Fibroblast of skin of right quadriceps (primary cell): ENCODE data around the gene ADAMTS9.

Experiments used
- DNase-seq: peaks from one replicate; pipeline ENCODE4 v3.0.0-alpha.2; 2013

ADAMTS9 gene

DNA sequence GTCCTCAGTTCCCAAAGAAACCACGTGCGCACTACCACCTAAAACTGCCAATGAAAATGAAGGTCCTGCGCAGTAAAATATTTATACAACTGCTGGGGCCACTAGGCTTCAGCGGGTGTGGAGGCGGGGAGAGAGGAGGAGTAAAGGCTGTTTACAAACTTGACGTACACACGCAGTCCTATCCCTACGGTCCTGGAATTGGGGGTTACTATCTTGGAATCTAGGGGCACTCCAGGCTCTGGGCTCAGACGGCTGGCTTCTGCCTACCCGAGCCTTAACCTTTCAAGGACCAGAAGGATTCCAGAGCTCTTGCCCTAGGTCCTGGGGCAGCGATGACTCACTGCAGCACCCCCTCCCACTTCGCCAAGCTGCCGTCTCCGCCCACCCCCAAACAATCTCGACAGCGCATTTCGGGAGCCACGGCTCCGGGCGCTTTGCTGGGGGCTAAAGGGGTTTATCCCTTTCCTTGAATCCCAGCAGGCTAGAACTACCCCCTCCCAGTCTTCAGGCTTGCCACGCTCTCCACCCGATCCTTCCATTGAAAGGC lies 3.0 kb downstream of the ADAMTS9 start:
- DNase-seq = peak; percentile 51

- no peak for DNase-seq
Measured at GRCh38 chr3:64681827-64682226, 6.0 kb downstream of the ADAMTS9 start.

GRCh38 chr3:64681015-64681414 lies 6.8 kb downstream of the ADAMTS9 start:
- no peak for DNase-seq

GRCh38 chr3:64680334-64680733 lies 7.5 kb downstream of the ADAMTS9 start:
- no peak for DNase-seq

DNA sequence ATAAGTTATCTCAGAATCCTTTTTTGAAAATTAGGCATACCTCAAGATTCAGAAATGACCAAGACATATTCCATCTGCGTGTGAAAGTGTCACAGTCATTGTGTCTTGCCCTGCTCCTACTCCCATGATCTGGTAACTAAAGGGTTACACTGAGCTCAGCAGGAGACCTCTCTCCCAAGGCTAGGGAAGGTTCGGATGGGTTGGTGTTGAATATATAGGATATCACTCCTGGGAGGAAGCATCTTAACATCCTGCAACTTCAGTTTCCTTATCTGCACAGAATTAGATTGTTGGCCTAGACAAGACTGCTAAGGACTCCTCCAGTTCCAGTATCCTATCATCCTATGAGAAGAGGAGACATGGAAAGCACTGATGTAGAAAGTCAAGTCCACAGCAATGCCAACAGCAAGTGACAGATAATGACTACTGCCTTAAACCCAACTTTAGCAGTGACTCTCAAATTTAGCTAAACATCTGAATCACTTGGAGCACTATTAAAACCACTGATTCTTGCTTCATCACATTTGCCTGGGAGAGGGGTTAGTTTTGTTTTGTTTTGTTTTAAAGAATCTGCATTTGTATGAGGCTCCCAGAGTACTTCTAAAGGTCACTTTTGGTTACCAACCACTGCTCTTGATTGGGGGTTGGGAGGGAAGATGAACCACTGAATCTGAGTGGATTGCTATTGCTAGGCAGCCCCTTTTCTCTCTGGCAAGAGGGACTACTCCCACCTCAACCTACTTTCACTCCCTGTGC lies 9.7 kb downstream of the ADAMTS9 start:
- no peak for DNase-seq

DNA sequence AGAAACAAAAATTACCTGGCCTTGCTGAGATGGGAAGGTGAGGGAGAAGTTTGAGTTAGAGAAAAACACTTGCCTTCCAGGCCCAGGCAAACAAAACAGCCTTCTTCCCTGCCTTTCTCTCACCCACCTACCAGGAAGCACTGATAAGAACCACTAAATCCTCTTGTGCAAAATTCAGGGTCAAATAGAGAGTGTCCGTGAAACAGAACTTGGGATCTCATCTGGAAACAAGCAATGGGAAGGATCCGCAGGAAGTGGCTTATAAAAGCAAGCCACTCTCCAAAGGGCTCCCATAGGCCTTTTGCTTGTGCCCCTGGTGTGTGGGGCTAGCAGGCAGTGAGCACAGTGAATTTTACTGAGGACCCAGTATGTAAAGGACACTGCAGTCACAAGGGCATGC lies 11.0 kb downstream of the ADAMTS9 start:
- no peak for DNase-seq

DNA sequence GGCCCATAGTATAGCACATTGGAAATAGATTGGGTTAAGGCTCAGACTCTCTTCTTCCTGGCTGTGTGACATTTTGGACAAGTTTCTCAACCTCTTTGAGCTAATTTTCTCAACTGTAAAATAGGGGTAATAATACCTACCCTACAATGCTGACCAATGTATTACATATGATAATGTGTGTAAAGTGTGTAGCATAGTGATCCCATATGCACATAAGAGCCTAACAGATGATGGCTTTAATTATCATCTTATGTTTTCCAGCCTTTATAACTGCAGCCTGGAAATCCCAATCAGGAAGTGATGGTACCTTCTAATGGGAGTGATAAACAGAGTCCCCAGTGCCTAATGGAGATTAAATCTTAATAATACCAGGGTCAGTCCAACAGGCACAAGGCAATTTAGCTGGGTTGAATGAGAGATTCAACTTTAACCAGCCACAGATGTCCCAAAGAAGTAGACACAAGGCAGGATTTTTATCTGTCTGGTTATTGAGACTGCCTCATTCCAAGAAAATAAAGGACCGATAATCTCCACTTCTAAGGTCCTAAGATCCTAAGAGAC lies 12.0 kb downstream of the ADAMTS9 start:
- DNase-seq = no peak

- DNase-seq = peak; percentile 90
Measured at GRCh38 chr3:64674591-64675076, 13.2 kb downstream of the ADAMTS9 start.

- DNase-seq = no peak
Measured at GRCh38 chr3:64673159-64673715, 14.6 kb downstream of the ADAMTS9 start.

- no peak for DNase-seq
Measured at GRCh38 chr3:64668582-64669510, 19.0 kb downstream of the ADAMTS9 start.

DNA sequence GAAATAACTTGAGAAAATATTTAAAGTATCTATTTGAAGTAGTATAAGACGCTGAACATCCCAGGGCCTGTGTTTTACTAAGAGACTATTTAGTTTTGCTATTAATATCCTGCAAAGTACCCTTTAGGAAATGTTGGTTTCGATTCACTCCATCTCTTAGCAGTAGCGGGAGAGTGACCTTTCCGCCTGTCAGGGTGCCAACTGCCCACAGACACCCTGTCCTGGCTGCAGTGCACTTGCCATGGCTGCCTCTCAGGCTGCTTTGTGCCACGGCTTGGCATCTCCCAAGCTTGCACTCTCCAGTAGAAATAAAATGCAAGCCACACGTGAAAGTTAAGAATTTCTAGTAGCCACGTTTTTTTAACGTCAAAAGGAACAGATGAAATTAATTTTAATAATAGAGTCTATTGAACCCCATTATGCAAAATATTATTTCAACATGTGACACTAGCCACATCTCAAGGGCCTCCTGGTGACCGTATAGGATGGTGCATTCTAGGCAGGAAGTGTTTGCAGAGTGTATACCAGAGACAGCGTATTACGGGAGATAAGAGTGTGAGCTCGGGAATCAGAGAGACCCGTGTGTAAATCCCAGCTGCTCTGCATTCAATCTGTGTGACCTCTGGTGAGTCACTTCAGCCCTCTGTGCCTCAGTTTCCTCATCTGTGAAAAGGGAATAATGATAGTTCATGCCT lies 19.8 kb downstream of the ADAMTS9 start:
- DNase-seq = no peak

- DNase-seq = peak; percentile 50
Measured at GRCh38 chr3:64667138-64667537, 20.7 kb downstream of the ADAMTS9 start.

- peak; percentile 83 for DNase-seq
Measured at GRCh38 chr3:64666171-64666588, 21.6 kb downstream of the ADAMTS9 start.

GRCh38 chr3:64664397-64664796 lies 23.4 kb downstream of the ADAMTS9 start:
- no peak for DNase-seq

DNA sequence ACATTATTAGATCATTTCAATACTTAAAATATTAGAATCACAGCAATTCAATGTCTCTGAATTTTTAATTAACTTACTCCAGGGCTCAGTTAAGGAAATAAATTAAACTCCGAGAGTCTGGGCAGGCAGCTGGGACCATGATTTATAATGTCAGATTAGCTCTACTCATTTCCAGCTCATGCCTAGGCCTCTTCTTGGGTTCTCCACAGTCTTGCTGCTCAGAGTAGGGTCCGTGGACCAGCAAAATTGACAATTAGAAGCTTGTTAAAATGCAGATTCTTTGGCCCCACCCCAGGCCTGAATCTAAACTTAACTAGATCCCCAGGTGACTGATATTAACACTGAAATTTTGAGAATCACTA lies 28.2 kb downstream of the ADAMTS9 start:
- no peak for DNase-seq

DNA sequence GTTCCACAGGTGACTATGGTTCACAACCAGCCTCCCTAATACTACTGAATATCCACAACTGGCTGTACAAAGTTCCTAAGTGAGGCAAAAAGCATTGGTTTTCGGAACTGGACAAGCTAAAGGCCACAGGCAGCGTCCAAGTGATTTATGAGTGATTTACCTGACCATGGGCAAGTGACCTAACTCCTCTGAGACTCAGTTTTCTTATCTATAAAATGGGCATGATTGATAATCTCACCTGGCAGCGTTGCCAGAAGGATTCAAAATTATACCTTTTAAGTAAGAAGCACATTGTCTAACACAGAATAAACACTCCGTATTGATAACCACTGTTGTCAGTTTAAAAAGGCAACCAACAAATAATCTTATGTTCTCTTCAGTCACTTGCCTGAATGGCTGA lies 29.8 kb downstream of the ADAMTS9 start:
- no peak for DNase-seq

DNA sequence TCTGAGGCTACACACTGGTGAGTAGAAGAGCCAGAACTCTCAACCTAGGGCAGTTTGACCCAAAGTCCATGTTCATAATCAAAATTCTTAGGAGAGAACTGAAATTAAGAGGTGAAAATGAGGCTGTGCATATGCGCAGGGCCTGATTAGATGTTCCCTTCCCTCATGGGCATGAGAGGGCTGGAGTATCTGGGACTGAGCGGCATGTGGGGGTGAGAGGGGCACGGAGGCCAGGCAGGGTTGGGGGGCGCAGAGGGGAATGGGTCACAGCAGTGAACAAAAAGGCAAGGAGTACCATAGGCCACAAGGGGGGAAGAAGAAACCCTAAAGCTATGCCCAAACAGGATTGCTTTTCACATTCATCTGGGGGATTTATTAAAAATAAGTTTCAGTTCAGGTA lies 31.3 kb downstream of the ADAMTS9 start:
- no peak for DNase-seq

- no peak for DNase-seq
Measured at GRCh38 chr3:64655160-64655559, 32.6 kb downstream of the ADAMTS9 start.

- DNase-seq = no peak
Measured at GRCh38 chr3:64654013-64654412, 33.8 kb downstream of the ADAMTS9 start.

DNA sequence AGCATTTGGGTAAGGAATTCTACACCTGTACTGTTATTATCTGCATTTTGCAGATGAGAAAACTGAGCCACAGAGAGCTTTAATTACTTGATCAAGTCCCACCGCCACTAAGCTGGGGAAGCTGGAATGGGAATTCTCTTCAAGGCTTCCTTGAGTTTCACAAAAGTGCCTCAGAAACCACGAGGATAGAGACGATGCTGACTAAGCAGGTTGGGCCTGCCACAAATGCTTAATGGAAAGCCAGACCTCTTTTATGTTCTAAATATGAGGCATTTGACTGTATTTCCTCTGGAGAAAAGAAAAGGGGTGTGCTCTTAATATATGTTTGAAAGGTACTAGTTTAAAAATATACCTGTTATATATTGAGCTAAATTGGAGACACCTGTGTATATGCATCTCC lies 34.7 kb downstream of the ADAMTS9 start:
- no peak for DNase-seq

DNA sequence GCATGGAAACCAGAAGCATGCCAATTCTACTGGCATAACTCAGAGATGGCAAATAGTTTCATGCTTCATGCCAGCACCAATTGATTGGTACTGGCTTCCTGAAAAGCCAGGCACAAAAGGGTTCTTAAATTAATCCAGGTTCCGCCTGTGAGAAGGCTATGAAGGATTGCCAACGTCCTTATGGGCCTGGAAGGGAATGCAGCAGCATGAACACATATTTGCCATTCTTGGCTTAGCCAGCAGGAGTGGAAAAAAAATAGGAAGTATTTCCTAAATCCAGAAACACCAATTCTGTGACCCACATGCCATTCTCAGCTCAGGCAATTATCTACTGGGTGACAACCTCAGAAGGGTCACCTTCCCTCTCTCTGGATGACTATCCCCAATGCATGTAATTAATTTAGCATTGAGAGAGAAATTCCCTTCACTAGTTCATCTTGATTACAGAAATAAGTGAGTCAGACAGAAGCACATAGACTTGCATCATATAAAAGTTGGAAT lies 36.0 kb downstream of the ADAMTS9 start:
- DNase-seq = peak; percentile 61

- peak; percentile 11 for DNase-seq
Measured at GRCh38 chr3:64651303-64651702, 36.5 kb downstream of the ADAMTS9 start.
